ENCODE results near the gene TDRD9.
"Not testable (repeated sequence)": the region's sequence is repeated elsewhere in the genome, so short reads cannot be mapped to it uniquely, and the experiment has no call there.

TDRD9 gene

DNA sequence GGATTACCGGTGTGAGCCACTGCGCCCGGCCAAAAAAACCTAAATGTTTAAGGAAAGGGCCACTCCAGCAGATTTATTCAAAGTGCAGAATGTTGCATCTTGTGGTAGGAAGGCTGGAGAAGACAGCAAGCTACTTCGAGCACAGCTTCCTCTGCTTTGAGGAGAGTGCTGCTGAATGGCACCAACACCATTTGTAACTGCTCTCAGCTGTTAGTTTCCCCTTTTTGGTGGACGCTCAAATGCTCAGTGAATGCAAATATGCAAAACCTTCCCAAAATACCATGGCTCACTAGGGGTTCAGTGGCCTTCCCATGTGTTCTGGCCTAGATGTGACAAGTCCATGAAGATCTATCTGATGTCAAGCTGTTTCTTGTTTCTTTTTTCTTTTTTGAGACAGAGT is 2.9 kb upstream of the TDRD9 start:
- DNase-seq = no peak

- no peak for DNase-seq
These were observed 690 bp upstream of the TDRD9 start for GRCh38 chr14:103927566-103927965.

- no peak for DNase-seq
These were observed 1.9 kb downstream of the TDRD9 start for GRCh38 chr14:103930051-103930604.

GRCh38 chr14:103931422-103931821 is 3.2 kb downstream of the TDRD9 start:
- DNase-seq = no peak

- DNase-seq = no peak
These were observed 4.7 kb downstream of the TDRD9 start for GRCh38 chr14:103932791-103933490.

GRCh38 chr14:103935102-103935501 is 6.8 kb downstream of the TDRD9 start:
- no peak for DNase-seq

- DNase-seq = no peak
These were observed 13.2 kb downstream of the TDRD9 start for GRCh38 chr14:103941462-103941861.

- DNase-seq = no peak
These were observed 13.9 kb downstream of the TDRD9 start, which contains the start of gene RD3L for GRCh38 chr14:103941973-103942736. RD3L (minus strand) TSS chr14:103942529; CDS start chr14:103941695, 834 bp downstream.

- no peak for DNase-seq
These were observed 15.4 kb downstream of the TDRD9 start for GRCh38 chr14:103943673-103944072.

- DNase-seq = no peak
These were observed 18.7 kb downstream of the TDRD9 start for GRCh38 chr14:103946975-103947374.

DNA sequence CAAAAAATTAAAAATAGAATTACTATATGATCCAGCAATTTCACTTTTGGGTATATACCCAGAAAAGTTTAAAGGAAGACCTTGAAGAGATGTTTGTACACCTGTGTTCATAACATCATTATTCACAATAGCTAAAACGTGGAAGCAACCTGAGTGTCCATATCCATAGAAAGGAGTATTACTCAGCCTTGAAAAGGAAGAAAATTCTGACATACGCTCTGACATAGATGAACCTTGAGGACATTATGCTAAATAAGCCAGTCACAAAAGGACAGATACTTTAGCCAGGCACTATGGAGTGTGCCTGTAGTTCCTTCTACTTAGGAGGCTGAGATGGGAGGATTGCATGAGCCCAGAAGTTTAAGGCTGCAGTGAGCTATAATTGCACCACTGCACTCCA is 20.2 kb downstream of the TDRD9 start:
- no peak for DNase-seq

GRCh38 chr14:103949131-103949790 is 21.0 kb downstream of the TDRD9 start:
- DNase-seq = no peak

DNA sequence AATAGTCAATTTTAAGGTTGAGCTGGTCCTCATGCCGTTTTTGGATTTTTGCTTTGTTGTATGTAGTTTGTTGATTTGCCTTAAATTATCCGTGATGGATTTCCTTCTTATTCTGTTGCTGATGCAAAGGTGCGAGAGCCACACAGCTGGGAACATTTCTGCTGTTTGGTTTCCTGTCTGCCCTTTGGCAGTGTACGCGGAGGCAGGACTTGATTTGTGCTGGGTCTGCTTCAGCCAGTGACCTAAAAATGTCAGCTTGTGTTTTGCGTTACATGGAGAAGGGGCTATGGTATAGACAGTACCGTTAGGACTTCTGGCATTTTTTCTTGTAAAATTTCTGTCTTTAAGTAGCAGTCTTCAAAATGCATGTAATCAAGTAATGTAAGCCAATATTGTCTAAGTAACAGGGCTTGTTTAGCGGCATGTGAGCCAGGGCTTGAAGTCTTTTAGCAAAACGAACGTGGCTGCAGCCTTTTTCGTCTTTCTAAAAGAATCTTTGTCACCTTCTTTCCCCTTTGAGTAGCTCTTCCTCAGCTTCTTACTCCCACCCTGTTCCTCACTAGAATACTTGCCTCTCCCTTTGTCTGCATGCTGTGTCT is 32.3 kb downstream of the TDRD9 start:
- no peak for DNase-seq

DNA sequence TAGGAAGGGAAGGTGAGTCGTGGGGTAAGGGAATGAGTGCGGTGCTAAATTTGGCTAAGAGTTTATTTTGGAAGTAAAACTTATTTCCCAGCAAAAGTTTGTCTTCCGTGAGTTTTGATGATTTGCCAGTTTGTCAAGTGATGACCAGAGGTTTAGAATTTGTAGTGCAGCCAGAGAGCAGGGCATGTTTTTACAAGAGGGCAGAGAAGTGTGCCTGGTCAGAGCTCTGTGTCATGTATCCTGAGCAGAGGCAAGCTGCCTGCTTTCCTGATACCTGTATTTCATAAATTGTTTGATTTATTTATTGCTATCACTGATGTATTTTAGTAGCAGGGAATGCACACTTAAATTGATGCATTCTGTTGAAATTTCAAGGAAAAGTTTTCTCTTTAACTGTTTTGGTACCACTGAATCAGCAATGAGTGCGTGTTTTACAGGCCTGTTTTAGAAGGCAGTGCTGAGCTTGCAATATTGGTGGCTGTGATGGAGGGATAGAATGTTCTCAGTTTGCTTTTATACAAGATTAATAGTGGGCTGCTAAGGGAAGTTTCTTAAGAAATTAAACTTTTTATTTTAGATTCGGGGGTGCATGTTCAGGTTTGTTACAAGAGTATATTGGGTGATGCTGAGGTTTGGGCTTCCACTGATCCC is 33.8 kb downstream of the TDRD9 start:
- DNase-seq = no peak

GRCh38 chr14:103966631-103967030 is 38.4 kb downstream of the TDRD9 start:
- DNase-seq = no peak

- no peak for DNase-seq
These were observed 41.7 kb downstream of the TDRD9 start for GRCh38 chr14:103969961-103970360.

DNA sequence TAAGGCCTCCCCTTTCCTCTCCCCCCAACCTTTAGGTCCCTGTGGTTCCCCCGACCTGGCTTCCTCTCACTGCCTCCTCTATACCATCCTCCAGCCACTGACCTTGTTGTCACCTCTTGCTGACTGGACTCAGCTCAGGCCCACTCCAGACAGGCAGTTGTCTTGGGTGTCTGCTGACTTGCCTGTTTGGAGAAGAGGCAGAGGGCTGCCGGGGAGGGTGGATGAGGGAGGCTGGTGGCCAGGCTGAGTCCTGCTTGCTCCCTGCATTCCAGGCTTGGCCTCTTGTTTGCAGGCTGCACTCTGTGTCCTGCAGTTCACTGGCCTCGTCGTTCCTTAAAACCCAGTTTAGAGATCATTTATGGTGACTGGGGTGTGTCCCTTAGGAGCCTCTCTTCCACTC is 45.1 kb downstream of the TDRD9 start:
- DNase-seq = no peak

DNA sequence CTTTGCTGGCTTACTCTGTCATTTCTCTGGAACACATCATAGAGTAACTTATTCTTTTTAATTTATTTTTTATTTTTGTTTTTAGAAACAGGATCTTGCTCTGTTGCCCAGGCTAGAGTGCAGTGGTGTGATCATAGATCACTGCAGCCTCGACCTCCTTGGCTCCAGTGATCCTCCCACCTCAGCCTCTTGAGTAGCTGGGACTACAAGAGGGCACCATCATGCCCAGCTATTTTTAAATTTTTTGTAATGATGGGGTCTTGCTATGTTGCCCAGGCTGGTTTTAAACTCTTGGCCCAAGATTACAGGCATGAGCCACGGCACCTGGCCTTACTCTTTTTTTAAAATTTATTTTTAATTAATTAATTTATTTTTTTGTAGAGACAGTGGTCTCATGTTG is 46.3 kb downstream of the TDRD9 start:
- DNase-seq = no peak

DNA sequence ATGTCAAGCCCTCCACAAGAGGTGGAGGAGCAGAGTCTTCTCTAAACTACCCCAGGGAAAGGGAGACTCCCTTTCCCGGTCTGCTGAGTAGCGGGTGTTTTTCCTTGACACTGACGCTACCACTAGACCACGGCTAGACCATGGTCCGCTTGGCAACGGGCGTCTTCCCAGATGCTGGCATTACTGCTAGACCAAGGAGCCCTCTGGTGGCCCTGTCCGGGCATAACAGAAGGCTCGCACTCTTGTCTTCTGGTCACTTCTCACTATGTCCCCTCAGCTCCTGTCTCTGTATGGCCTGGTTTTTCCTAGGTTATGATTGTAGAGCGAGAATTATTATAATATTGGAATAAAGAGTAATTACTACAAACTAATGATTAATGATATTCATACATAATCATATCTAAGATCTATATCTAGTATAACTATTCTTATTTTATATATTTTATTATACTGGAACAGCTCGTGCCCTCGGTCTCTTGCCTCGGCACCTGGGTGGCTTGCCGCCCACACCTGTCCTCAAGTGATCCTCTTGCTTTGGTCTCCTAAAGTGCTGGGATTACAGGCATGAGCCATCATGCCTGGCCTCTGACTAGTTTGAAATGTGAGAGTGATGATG is 52.5 kb downstream of the TDRD9 start:
- not testable (repeated sequence) for DNase-seq

GRCh38 chr14:103984196-103984595 is 55.9 kb downstream of the TDRD9 start:
- no peak for DNase-seq

- no peak for DNase-seq
These were observed 60.8 kb downstream of the TDRD9 start for GRCh38 chr14:103989034-103989433.

DNA sequence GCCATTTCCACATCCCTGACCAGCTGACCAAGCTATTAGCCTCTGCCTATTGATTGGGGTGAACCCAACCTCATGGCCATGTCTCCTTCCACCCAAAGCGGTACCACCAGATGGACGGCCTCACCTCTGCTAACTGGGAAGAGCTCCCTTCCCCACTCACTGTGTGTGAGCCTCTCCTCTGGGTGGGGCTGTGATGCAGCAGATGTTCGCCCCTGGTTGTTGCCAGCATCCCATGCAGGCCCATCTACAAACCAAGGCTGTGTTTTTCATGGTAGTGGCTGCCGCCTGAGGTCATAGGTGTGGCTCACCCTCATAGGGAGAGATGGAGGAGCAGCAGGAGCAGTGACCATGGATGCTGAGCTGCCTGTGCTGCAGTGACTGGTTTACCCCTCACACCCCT is 61.7 kb downstream of the TDRD9 start:
- no peak for DNase-seq
